Activated CD8-positive, alpha-beta T cell treated with anti-CD3 and anti-CD28 coated beads for 36 hours (primary cell): ENCODE measurements around the gene PDZD2. TPM values are rescaled to one million over a fixed set of nuclear protein-coding genes. Genes with fewer than 3 reads are reported as not detected.

ENCODE experiments used
- ATAC-seq: fragments of 200-7000 bp; cut with Tn5 transposase; one replicate; pipeline ENCODE4 v1.10.0; 2021; ENCODE audit warnings: mild to moderate bottlenecking, moderate library complexity
- CTCF ChIA-PET: fragments of 350-600 bp; sonication (Branson Sonifier 250); formaldehyde crosslinking; loops from one replicate; lab custom pipeline; 2021; ENCODE audit warnings: antibody characterized with exemption; lab: Charles Lee
- POLR2A ChIA-PET: fragments of 350-600 bp; sonication (Branson Sonifier 250); formaldehyde crosslinking; loops from one replicate; lab custom pipeline; 2021; ENCODE audit warnings: antibody characterized with exemption; lab: Charles Lee
- DNase-seq: peaks from one replicate; pipeline ENCODE4 v3.0.0-alpha.2; 2020
- H3K27ac Mint-ChIP-seq: one replicate; pipeline ENCODE4 v1.8.0; 2021; ENCODE audit warnings: mild to moderate bottlenecking, mixed read lengths
- H3K27me3 Mint-ChIP-seq: one replicate; pipeline ENCODE4 v1.8.0; 2021; ENCODE audit warnings: mixed read lengths
- H3K36me3 Mint-ChIP-seq: one replicate; pipeline ENCODE4 v1.8.0; 2021; ENCODE audit warnings: low read depth, mixed read lengths
- H3K4me1 Mint-ChIP-seq: one replicate; pipeline ENCODE4 v1.8.0; 2021; ENCODE audit warnings: low read depth, mixed read lengths
- H3K4me3 Mint-ChIP-seq: one replicate; pipeline ENCODE4 v1.8.0; 2021; ENCODE audit warnings: mild to moderate bottlenecking, moderate library complexity, mixed read lengths
- H3K9me3 Mint-ChIP-seq: one replicate; pipeline ENCODE4 v1.8.0; 2021; ENCODE audit warnings: mixed read lengths
- CTCF ChIP-seq: fragments of 200-600 bp; IDR thresholded peaks from one replicate; pipeline ENCODE4 v1.8.0; 2022; ENCODE audit warnings: antibody characterized with exemption, mild to moderate bottlenecking
- intact Hi-C: fragments of 100-400 bp; cut with micrococcal nuclease; formaldehyde crosslinking; loops from one replicate; pipeline ENCODE4 v1.10.0; 2022
- total RNA-seq, 2 experiments: library from RNA; stranded (reverse); gene quantifications; one replicate each; pipeline ENCODE4 v1.2.3, GENCODE V29; 2021

PDZD2 gene
- total RNA-seq, 2 experiments from 2014 or later = not detected

- no peak for DNase-seq
- Mint-ChIP-seq H3K36me3 (no peaks in the 10 kb centered on the region), H3K27ac (no peak overlapping the region), H3K9me3 (no peaks in the 10 kb centered on the region), H3K4me3 (no peak overlapping the region), H3K4me1 (peaks cover 2% of the 10 kb centered on the region), H3K27me3 (no peaks in the 10 kb centered on the region)
- no peak for TF ChIP-seq CTCF
- POLR2A ChIA-PET = no interaction called here
- CTCF ChIA-PET = no interaction called here
- no peak for ATAC-seq
- intact Hi-C loops = no loop called here
Measured at GRCh38 chr5:31783086-31783645, 144.2 kb downstream of the PDZD2 start.

GRCh38 chr5:31783731-31784130, 144.8 kb downstream of the PDZD2 start:
- no peaks in the 10 kb centered on the region for H3K9me3 Mint-ChIP-seq
- CTCF ChIA-PET = no interaction called here
- no peaks in the 10 kb centered on the region for H3K27me3 Mint-ChIP-seq
- DNase-seq = no peak
- no peaks in the 10 kb centered on the region for H3K36me3 Mint-ChIP-seq
- ATAC-seq = no peak
- intact Hi-C loops = no loop called here
- peaks cover 2% of the 10 kb centered on the region for H3K4me1 Mint-ChIP-seq
- TF ChIP-seq CTCF = no peak
- POLR2A ChIA-PET = no interaction called here
- H3K27ac Mint-ChIP-seq = no peak overlapping the region
- no peak overlapping the region for H3K4me3 Mint-ChIP-seq

- H3K9me3 Mint-ChIP-seq = no peaks in the 10 kb centered on the region
- no peaks in the 10 kb centered on the region for H3K27me3 Mint-ChIP-seq
- no peak for TF ChIP-seq CTCF
- H3K36me3 Mint-ChIP-seq = no peaks in the 10 kb centered on the region
- POLR2A ChIA-PET = no interaction called here
- no peak overlapping the region for H3K4me3 Mint-ChIP-seq
- DNase-seq (no peak), ATAC-seq (no peak)
- no peak overlapping the region for H3K27ac Mint-ChIP-seq
- peaks cover 2% of the 10 kb centered on the region for H3K4me1 Mint-ChIP-seq
- intact Hi-C loops = no loop called here
- CTCF ChIA-PET = no interaction called here
Measured at GRCh38 chr5:31786090-31786631, 147.2 kb downstream of the PDZD2 start.

- POLR2A ChIA-PET = no interaction called here
- H3K9me3 Mint-ChIP-seq = no peaks in the 10 kb centered on the region
Measured at GRCh38 chr5:31794009-31794408, 155.1 kb downstream of the PDZD2 start.

More at GRCh38 chr5:31794009-31794408, 155.1 kb downstream of the PDZD2 start:
- H3K4me3 Mint-ChIP-seq = no peak overlapping the region
- CTCF ChIA-PET = no interaction called here
- no peaks in the 10 kb centered on the region for H3K27me3 Mint-ChIP-seq
- intact Hi-C loops = no loop called here
- no peak overlapping the region for H3K27ac Mint-ChIP-seq
- no peak for DNase-seq
- ATAC-seq = no peak
- H3K4me1 Mint-ChIP-seq = no peaks in the 10 kb centered on the region
- no peaks in the 10 kb centered on the region for H3K36me3 Mint-ChIP-seq
- no peak for TF ChIP-seq CTCF
